HuH-7.5 (cell line): ENCODE data around the gene ARHGEF25.
"Not testable (repeated sequence)": the region's sequence is repeated elsewhere in the genome, so short reads cannot be mapped to it uniquely, and the experiment has no call there.

Experiments
- DNase-seq: peaks from one replicate; pipeline ENCODE4 v3.0.0; 2011; ENCODE audit warnings: low spot score

The ARHGEF25 gene

GRCh38 chr12:57611108-57611826 is at the start of gene ARHGEF25:
Gene ARHGEF25, plus strand, starts transcription at chr12:57611435. Its CDS starts 460 bp downstream, at chr12:57611895.
- DNase-seq = peak; percentile 92

- no peak for DNase-seq
Measured at GRCh38 chr12:57563358-57563757, 47.9 kb upstream of the ARHGEF25 start.

- no peak for DNase-seq
Measured at GRCh38 chr12:57564178-57564740, 47.0 kb upstream of the ARHGEF25 start.

GRCh38 chr12:57568838-57569237 is 42.4 kb upstream of the ARHGEF25 start:
- DNase-seq = no peak

GRCh38 chr12:57569858-57570257 is 41.4 kb upstream of the ARHGEF25 start:
- no peak for DNase-seq

- DNase-seq = not testable (repeated sequence)
Measured at GRCh38 chr12:57570438-57570837, 40.8 kb upstream of the ARHGEF25 start.

- DNase-seq = no peak
Measured at GRCh38 chr12:57571926-57572762, 39.1 kb upstream of the ARHGEF25 start.

GRCh38 chr12:57574795-57575194 is 36.4 kb upstream of the ARHGEF25 start:
- DNase-seq = no peak

GRCh38 chr12:57575771-57576612 is 35.2 kb upstream of the ARHGEF25 start:
- peak; percentile 47 for DNase-seq

- no peak for DNase-seq
Measured at GRCh38 chr12:57576613-57577160, 34.5 kb upstream of the ARHGEF25 start.

- no peak for DNase-seq
Measured at GRCh38 chr12:57577981-57578758, 33.1 kb upstream of the ARHGEF25 start.

- DNase-seq = no peak
Measured at GRCh38 chr12:57579011-57579410, 32.2 kb upstream of the ARHGEF25 start.

GRCh38 chr12:57579677-57580465 is 31.4 kb upstream of the ARHGEF25 start:
- no peak for DNase-seq

- DNase-seq = no peak
Measured at GRCh38 chr12:57580466-57580795, 30.8 kb upstream of the ARHGEF25 start.

GRCh38 chr12:57581802-57582201 is 29.4 kb upstream of the ARHGEF25 start:
- no peak for DNase-seq

GRCh38 chr12:57582440-57582839 is 28.8 kb upstream of the ARHGEF25 start:
- DNase-seq = no peak

GRCh38 chr12:57583008-57583831 is 28.0 kb upstream of the ARHGEF25 start:
- DNase-seq = peak; percentile 85

GRCh38 chr12:57584050-57584449 is 27.2 kb upstream of the ARHGEF25 start:
- no peak for DNase-seq

GRCh38 chr12:57584690-57585089 is 26.5 kb upstream of the ARHGEF25 start:
- DNase-seq = no peak
